GM18907 (cell line): ENCODE measurements around the gene TESK2.
"Not testable (repeated sequence)": the region's sequence is repeated elsewhere in the genome, so short reads cannot be mapped to it uniquely, and the experiment has no call there.

Source experiments
- ATAC-seq: cut with Tn5 transposase; IDR thresholded peaks from one replicate; pipeline ENCODE4 v1.9.1; 2021; ENCODE audit warnings: mild to moderate bottlenecking, moderate library complexity; ENCODE audit not compliant: unreplicated experiment

The TESK2 gene

GRCh38 chr1:45490626-45491486 is at the start of gene TESK2:
Gene TESK2, minus strand, starts transcription at chr1:45491163. Its CDS starts 33,378 bp downstream, at chr1:45457785.
- peak; percentile 88 for ATAC-seq

GRCh38 chr1:45536886-45537285 is 45.9 kb upstream of the TESK2 start:
- ATAC-seq = no peak

GRCh38 chr1:45535988-45536766 is 45.2 kb upstream of the TESK2 start:
- no peak for ATAC-seq

- no peak for ATAC-seq
These were observed 40.9 kb upstream of the TESK2 start for GRCh38 chr1:45531873-45532272.

GRCh38 chr1:45530632-45531135 is 39.7 kb upstream of the TESK2 start:
- no peak for ATAC-seq

DNA sequence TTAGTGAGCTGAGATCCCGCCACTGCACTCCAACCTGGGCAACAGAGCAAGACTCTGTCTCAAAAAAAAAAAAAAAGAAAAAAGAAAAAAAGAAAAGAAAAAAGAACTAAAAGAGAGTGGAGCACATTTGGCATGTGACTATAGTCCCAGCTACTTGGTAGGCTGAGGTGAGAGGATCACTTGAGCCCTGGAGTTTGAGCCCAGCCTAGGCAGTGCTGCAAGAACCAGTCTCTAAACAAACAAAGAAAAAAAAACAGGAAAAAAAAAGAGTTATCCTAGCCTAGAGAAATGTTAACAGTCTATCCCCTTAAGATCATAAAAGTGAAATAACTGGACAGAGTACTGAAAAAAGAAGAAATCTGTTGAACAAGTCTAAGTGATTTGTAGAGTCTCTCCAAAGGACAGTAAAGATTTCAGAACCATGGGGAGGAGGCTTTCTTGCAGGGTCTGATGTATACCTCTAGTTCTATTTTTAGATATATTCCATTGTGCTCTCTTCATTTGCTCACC is 35.2 kb upstream of the TESK2 start:
- ATAC-seq = no peak

- ATAC-seq = not testable (repeated sequence)
These were observed 33.0 kb upstream of the TESK2 start for GRCh38 chr1:45523975-45524374.

DNA sequence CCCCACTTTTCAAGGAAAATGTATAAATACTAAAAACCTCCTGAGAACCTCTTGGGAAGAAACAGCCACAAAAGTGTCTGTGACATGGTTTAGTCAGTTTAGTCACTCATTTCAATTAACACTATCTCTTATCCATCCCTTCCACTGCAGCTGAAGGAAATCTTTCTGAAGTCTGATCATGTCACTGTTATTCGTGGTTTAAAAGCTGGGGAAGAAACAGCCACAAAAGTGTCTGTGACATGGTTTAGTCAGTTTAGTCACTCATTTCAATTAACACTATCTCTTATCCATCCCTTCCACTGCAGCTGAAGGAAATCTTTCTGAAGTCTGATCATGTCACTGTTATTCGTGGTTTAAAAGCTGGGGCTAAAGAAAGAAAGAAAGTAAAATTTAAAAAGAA is 32.6 kb upstream of the TESK2 start:
- ATAC-seq = not testable (repeated sequence)

DNA sequence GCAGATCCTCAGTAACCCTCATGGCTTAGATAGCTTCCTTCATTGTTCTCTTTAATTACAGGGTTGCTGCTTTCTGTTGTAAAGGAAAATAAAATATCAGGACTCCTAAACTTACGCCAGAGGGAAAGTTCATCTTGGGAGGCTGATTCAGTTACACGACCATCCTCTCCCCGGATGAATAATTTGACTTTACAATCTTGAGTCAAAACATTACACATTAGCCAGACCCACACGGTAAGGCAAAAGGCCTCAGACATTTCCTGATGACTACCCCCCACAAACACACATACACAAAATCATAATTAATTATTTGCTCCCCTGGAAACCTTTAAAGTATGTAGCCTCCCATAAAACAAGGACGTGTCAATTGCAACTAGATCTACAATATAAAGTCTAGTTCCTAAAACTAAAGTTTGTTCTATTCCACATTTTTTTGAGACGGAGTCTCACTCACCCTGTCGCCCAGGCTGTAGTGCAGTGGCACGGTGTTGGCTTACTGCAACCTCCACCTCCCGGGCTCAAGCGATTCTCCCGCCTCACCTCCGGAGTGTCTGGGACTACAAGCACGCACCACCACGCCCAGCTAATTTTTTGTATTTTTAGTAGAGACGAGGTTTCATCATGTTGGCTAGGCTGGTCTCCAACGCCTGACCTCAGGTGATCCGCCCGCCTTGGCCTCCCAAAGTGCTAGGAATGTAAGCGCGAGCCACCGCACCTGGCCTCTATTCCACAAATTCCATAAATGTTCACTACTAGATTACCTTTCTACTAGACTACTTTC is 31.6 kb upstream of the TESK2 start:
- ATAC-seq = peak; percentile 24

DNA sequence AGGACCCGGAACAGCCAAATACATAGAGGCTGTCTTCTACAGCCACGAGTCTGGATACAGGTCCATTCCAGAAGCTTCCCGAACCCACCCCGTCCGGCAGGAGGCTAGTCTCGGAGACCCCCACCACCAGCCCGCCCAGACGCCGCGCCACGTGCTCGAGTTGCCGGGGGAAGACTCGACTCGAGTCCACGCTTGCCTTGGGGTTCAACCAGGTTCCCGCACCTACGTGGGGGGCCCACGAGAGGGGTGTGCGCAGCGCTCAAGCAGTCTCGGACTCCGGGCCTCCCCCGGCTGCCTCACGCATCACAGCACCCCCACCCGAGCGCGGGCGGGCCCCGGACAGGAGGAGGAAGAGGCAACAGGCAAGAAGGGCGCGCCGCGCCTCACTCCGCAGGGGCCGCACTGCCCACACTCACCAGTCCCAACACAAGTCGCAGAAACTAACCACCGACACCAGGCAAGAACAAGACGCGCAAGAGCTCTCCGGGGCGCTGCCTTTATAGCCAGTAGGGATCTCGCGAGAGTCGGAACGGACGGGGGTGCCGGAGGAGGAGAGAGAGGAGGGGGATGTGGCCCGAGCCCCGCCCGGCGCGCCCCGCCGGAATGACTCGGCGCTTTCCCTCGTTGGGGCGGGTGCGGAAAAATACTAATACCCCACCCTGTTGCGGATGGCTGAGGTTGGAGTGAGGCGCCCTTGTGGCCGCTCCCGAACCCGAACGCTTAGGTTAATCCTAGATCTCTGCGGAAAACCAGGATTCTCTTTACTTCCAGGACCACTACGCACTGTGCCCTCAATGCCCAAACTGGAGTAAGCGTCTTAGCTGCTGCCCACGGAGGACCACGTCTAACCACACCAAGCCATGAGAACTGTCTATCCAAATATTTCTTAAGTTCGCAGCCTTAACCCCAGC is 30.7 kb upstream of the TESK2 start, which contains the start of gene PRDX1:
Gene PRDX1, minus strand, starts transcription at position 472 of the 911 bp plus-strand sequence. CDS start 2,841 bp downstream, outside the sequence.
- ATAC-seq = peak; percentile 87

- not testable (repeated sequence) for ATAC-seq
These were observed 28.8 kb upstream of the TESK2 start for GRCh38 chr1:45519774-45520173.

GRCh38 chr1:45518910-45519309 is 27.9 kb upstream of the TESK2 start:
- no peak for ATAC-seq

DNA sequence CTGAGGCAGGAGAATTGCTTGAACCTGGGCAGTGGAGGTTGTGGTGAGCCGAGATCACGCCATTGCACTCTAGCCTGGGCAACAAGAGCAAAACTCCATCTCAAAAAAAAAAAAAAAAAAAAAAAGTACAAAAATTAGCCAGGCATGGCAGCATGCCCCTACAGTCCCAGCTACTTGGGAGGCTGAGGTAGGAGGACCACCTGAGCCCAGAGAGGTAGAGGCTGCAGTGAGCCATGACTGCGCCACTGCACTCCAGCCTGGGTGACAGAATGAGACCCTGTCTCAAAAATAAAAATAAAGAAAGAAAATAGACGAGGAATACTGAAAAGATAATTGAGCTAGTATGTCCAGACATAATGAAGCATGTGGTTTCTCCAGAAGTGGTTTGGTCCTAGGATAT is 27.4 kb upstream of the TESK2 start:
- not testable (repeated sequence) for ATAC-seq

DNA sequence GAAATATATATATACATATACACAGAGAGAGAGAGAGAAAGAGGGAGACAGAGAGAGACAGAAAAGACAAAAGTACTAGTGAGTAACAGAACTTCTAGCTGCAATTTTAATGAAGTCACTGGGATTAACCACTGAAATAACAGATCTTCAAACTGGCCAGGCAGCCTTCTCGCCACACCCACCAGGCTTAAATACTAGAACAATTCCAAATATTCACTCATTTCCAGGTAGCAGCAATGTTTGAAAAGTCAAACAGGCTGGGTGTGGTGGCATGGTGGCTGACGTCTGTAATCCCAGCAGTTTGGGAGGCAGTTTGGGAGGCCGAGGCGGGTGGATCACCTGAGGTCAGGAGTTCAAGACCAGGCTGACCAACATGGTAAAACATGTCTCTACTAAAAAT is 25.5 kb upstream of the TESK2 start:
- no peak for ATAC-seq

DNA sequence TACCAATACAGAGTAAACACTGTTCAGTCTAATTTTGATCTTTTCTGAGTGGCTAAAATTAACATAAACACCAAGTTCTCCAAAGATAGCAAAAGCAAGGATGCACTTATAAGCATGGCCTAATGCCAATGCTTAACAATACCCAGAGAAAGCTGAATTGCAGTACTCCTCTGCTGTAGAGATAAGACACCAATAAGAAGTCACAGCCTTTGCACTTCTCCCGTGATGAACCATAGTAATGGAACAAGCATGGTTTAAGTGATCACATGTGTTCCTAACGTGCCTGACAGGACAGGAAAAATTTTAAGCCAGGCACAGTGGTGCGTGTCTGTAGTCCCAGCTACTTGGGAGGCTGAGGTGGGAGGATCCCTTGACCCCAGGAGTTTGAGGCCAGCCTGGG is 25.1 kb upstream of the TESK2 start:
- no peak for ATAC-seq

DNA sequence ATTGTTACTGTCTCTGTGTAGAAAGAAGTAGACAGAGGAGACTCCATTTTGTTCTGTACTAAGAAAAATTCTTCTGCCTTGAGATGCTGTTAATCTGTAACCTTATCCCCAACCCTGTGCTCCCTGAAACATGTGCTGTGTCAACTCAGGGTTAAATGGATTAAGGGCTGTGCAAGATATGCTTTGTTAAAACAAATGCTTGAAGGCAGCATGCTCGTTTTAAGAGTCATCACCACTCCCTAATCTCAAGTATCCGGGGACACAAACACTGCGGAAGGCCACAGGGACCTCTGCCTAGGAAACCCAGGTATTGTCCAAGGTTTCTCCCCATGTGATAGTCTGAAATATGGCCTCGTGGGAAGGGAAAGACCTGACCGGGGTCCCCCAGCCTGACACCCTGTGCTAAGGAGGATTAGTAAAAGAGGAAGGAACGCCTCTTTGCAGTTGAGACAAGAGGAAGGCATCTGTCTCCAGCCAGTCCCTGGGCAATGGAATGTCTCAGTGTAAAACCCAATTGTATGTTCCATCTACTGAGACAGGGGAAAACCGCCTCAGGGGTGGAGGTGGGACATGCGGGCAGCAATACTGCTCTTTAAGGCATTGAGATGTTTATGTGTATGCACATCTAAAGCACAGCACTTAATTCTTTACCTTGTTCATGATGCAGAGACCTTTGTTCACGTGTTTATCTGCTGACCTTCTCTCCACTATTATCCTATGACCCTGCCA is 22.7 kb upstream of the TESK2 start:
- ATAC-seq = not testable (repeated sequence)

DNA sequence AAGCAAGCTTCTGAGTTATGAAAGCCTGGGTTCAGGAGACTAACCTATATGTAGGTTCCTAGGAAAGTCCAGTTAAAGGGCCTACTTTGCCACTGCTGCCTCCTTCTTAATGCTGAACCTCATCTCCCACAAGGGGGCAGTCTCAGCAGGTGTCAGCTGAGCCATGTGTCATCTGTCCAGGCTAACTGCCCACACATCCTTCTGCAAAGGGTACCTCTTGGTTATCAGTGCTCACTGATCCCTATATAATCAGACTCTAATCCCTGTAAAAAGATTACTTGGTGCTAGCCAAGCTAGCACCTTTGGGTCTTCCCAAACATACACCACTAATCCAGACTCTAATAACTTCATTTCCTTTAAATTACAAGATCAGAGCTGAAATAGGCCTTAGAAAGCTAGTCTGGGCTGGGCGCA is 21.7 kb upstream of the TESK2 start:
- ATAC-seq = no peak

GRCh38 chr1:45510972-45511527 is 20.1 kb upstream of the TESK2 start:
- no peak for ATAC-seq
